ENCODE measurements around the gene SSRP1.

SSRP1 gene

GRCh38 chr11:57358991-57359390, 23.3 kb upstream of the SSRP1 start:
- FAIRE-seq = no peak
- no peak for TF ChIP-seq CTCF (IDR thresholded peaks at IDR 0.05; ENCODE audit: insufficient read depth, missing control alignments)
- DNase-seq (ENCODE audit: insufficient read length, low spot score) = no peak

GRCh38 chr11:57358543-57358961, 22.9 kb upstream of the SSRP1 start:
- no peak for TF ChIP-seq CTCF (IDR thresholded peaks at IDR 0.05; ENCODE audit: insufficient read depth, missing control alignments)
- DNase-seq (ENCODE audit: insufficient read length, low spot score) (no peak), FAIRE-seq (no peak)

- DNase-seq (ENCODE audit: insufficient read length, low spot score) (no peak), FAIRE-seq (no peak)
- TF ChIP-seq CTCF (IDR thresholded peaks at IDR 0.05; ENCODE audit: insufficient read depth, missing control alignments) = no peak
Measured at GRCh38 chr11:57357856-57358255, 22.2 kb upstream of the SSRP1 start.

- DNase-seq (ENCODE audit: insufficient read length, low spot score) (no peak), FAIRE-seq (no peak)
- TF ChIP-seq CTCF (IDR thresholded peaks at IDR 0.05; ENCODE audit: insufficient read depth, missing control alignments) = no peak
Measured at GRCh38 chr11:57357310-57357709, 21.6 kb upstream of the SSRP1 start.

- DNase-seq (ENCODE audit: insufficient read length, low spot score) (no peak), FAIRE-seq (no peak)
- TF ChIP-seq CTCF (IDR thresholded peaks at IDR 0.05; ENCODE audit: insufficient read depth, missing control alignments) = no peak
Measured at GRCh38 chr11:57356268-57356667, 20.6 kb upstream of the SSRP1 start.

GRCh38 chr11:57354699-57355098, 19.0 kb upstream of the SSRP1 start:
- no peak for FAIRE-seq
- DNase-seq (ENCODE audit: insufficient read length, low spot score) = no peak
- TF ChIP-seq CTCF (IDR thresholded peaks at IDR 0.05; ENCODE audit: insufficient read depth, missing control alignments) = no peak

- no peak for FAIRE-seq
- no peak for TF ChIP-seq CTCF (IDR thresholded peaks at IDR 0.05; ENCODE audit: insufficient read depth, missing control alignments)
- no peak for DNase-seq (ENCODE audit: insufficient read length, low spot score)
Measured at GRCh38 chr11:57353852-57354251, 18.2 kb upstream of the SSRP1 start.

Measured in D721Med (cell line).